HFFc6 (cell line): ENCODE results near the gene ATXN1. TPM values are rescaled to one million over a fixed set of nuclear protein-coding genes. Genes with fewer than 3 reads are reported as not detected.
A peak's percentile ranks its signal among the peaks of the same experiment; 100 is the strongest.

Experiments used
- DNase-seq: peaks from one replicate; pipeline ENCODE4 v3.0.0-alpha.2; 2018
- H3K27ac Mint-ChIP-seq: 2 replicates; pipeline ENCODE4 v1.8.0; 2020; ENCODE audit warnings: mild to moderate bottlenecking, mixed read lengths
- H3K27me3 Mint-ChIP-seq: 2 replicates; pipeline ENCODE4 v1.8.0; 2021; ENCODE audit warnings: mild to moderate bottlenecking, moderate library complexity, mixed read lengths; ENCODE audit not compliant: insufficient read depth
- H3K36me3 Mint-ChIP-seq: 2 replicates; pipeline ENCODE4 v1.8.0; 2021; ENCODE audit warnings: low read depth, mixed read lengths
- H3K4me1 Mint-ChIP-seq: 2 replicates; pipeline ENCODE4 v1.8.0; 2020; ENCODE audit warnings: low read depth, mixed read lengths
- H3K4me3 Mint-ChIP-seq: 2 replicates; pipeline ENCODE4 v1.8.0; 2020; ENCODE audit warnings: mild to moderate bottlenecking, moderate library complexity, mixed read lengths
- H3K9me3 Mint-ChIP-seq: 2 replicates; pipeline ENCODE4 v1.8.0; 2020; ENCODE audit warnings: mild to moderate bottlenecking, mixed read lengths
- total RNA-seq, 6 experiments: library from RNA; stranded (reverse); fragmentation: NEBNext Ultra II Directional; extraction: Animal tissue kit (Norgen Biotek cat#: 25700); gene quantifications; 2 replicates in 1 of 6; 3 replicates in 5 of 6; pipeline ENCODE4 v1.2.3, GENCODE V29; 2021
- TF ChIP-seq, protein P1 (sequence below): fragments of 200-600 bp; sonication (generic); IDR thresholded peaks from 2 replicates; pipeline ENCODE4 v1.5.0; 2021; ENCODE audit warnings: antibody characterized with exemption, mild to moderate bottlenecking

ATXN1 gene
- total RNA-seq, 6 experiments from 2014 or later, result 28.2 to 41.5 (median 30.5) TPM

- peak; percentile 74 for DNase-seq
- H3K27ac Mint-ChIP-seq, result peak overlapping the region; percentile 85
- H3K9me3 Mint-ChIP-seq, result no peaks in the 10 kb centered on the region
- TF ChIP-seq, protein P1, sequence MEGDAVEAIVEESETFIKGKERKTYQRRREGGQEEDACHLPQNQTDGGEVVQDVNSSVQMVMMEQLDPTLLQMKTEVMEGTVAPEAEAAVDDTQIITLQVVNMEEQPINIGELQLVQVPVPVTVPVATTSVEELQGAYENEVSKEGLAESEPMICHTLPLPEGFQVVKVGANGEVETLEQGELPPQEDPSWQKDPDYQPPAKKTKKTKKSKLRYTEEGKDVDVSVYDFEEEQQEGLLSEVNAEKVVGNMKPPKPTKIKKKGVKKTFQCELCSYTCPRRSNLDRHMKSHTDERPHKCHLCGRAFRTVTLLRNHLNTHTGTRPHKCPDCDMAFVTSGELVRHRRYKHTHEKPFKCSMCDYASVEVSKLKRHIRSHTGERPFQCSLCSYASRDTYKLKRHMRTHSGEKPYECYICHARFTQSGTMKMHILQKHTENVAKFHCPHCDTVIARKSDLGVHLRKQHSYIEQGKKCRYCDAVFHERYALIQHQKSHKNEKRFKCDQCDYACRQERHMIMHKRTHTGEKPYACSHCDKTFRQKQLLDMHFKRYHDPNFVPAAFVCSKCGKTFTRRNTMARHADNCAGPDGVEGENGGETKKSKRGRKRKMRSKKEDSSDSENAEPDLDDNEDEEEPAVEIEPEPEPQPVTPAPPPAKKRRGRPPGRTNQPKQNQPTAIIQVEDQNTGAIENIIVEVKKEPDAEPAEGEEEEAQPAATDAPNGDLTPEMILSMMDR, result peak; percentile 89
- no peaks in the 10 kb centered on the region; the same call in 1 of the 2 replicates for H3K27me3 Mint-ChIP-seq
- no peaks in the 10 kb centered on the region for H3K36me3 Mint-ChIP-seq
- H3K4me3 Mint-ChIP-seq, result peak overlapping the region; percentile 78
- peaks cover 69% of the 10 kb centered on the region for H3K4me1 Mint-ChIP-seq
Observed at GRCh38 chr6:16770701-16771569, 9.7 kb upstream of the ATXN1 start.

DNA sequence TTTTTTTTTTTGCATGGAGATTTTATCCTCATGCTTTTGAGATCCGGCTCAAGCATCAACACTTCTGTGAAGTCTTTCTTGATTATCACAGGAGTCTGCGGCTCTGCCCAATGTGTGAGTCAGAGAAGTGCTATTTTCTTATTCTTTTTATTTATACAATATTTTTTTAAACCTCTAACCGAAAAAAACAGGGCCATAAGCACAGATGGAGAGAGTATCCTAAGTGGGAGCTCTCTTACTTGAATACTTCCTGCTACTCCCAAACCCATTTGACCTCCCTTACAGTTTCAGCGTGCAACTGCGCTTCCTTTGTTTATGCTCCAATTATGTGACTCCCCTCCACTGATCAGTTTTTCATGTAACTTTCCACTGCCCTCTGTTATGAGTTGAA lies 8.7 kb upstream of the ATXN1 start:
- peak overlapping the region; percentile 69 for H3K4me3 Mint-ChIP-seq

GRCh38 chr6:16769131-16769985 lies 8.1 kb upstream of the ATXN1 start:
- peak; percentile 88 for DNase-seq
- H3K9me3 Mint-ChIP-seq, result no peaks in the 10 kb centered on the region
- TF ChIP-seq, protein P1, result peak; percentile 55
- H3K4me3 Mint-ChIP-seq, result peak overlapping the region; percentile 69
- peaks cover 82% of the 10 kb centered on the region for H3K4me1 Mint-ChIP-seq
- H3K27ac Mint-ChIP-seq, result peak overlapping the region; percentile 85
- no peaks in the 10 kb centered on the region; the same call in 1 of the 2 replicates for H3K27me3 Mint-ChIP-seq
- H3K36me3 Mint-ChIP-seq, result no peaks in the 10 kb centered on the region

More for the DNA sequence above, 8.7 kb upstream of the ATXN1 start:
- TF ChIP-seq, protein P1, result no peak
- Mint-ChIP-seq H3K27ac (peak overlapping the region; percentile 85), H3K9me3 (no peaks in the 10 kb centered on the region), H3K36me3 (no peaks in the 10 kb centered on the region), H3K4me1 (peaks cover 79% of the 10 kb centered on the region), H3K27me3 (no peaks in the 10 kb centered on the region; the same call in 1 of the 2 replicates)
- peak; percentile 84 for DNase-seq

GRCh38 chr6:16768477-16768830 lies 7.2 kb upstream of the ATXN1 start:
- TF ChIP-seq, protein P1, result no peak
- Mint-ChIP-seq H3K4me1 (peaks cover 88% of the 10 kb centered on the region), H3K27ac (peak overlapping the region; percentile 85), H3K4me3 (peak overlapping the region; percentile 69), H3K36me3 (no peaks in the 10 kb centered on the region), H3K9me3 (no peaks in the 10 kb centered on the region), H3K27me3 (no peaks in the 10 kb centered on the region; the same call in 1 of the 2 replicates)
- no peak for DNase-seq

DNA sequence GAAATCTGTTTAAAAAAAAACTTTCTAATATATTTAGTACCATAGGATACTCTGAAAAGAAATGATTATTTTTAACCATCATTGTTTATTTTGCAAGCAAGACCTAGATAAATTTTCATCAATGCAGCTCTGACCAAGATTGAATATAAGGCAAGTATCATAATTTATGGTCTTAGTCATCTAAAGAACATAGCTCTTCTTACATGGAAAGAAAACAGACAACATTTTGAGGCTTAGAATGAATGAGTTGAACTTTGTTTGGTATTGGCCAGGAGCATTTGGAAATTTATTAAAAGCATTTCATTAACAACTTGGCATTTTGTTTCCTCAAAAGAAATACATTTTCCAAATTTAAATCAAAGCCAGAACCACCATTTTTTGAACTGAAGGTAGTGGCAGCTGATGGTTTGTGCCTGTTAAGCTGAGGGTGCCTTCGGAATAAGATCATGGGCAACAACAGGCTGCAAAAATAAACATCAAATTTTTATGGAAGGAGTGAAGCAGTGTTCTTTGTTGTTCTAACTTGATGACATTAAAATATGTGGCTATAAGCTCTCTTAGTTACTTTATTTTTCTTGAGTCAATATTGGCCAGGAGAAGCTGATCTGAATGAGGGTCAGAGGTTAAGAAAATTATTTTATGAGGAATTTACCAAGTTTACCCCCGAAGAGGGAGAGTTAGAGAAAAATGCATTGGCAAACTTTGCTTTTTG lies 6.7 kb upstream of the ATXN1 start:
- Mint-ChIP-seq H3K27me3 (no peaks in the 10 kb centered on the region; the same call in 1 of the 2 replicates), H3K4me3 (peak overlapping the region; percentile 69), H3K9me3 (no peaks in the 10 kb centered on the region), H3K27ac (peak overlapping the region; percentile 85), H3K36me3 (no peaks in the 10 kb centered on the region), H3K4me1 (peaks cover 94% of the 10 kb centered on the region)
- TF ChIP-seq, protein P1, result no peak
- no peak for DNase-seq
